ENCODE results near the gene AAK1.
"Not testable (repeated sequence)": the region's sequence is repeated elsewhere in the genome, so short reads cannot be mapped to it uniquely, and the experiment has no call there.

The AAK1 gene

GRCh38 chr2:69674316-69674670 is 30.8 kb upstream of the AAK1 start:
- no peak for TF ChIP-seq CTCF (IDR thresholded peaks at IDR 0.05; ENCODE audit: control extremely low read depth, extremely low read depth, low read depth, missing control alignments)
- ChIA-PET POLR2A (no interaction called here), CTCF (no interaction called here)
- DNase-seq (ENCODE audit: extremely low spot score) = no peak

DNA sequence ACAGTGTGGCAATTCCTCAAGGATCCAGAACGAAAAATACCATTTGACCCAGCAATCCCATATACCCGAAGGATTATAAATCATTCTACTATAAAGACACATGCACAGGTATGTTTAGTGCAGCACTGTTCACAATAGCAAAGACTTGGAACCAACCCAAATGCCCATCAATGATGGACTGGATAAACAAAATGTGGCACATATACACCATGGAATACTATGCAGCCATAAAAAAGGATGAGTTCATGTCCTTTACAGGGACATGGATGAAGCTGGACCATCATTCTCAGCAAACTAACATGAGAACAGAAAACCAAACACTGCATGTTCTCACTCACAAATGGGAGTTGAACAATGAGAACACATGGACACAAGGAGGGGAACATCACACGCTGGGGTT is 29.6 kb upstream of the AAK1 start:
- DNase-seq (ENCODE audit: extremely low spot score); CTCF ChIA-PET; POLR2A ChIA-PET: not testable (repeated sequence)

GRCh38 chr2:69669666-69670065 is 26.1 kb upstream of the AAK1 start:
- POLR2A ChIA-PET = interaction anchor here (0.7 kb wide), 1 partner anchor 473 kb away, joined by 9 read pairs; no protein-coding TSS in a partner anchor
- CTCF ChIA-PET = no interaction called here
- TF ChIP-seq CTCF (IDR thresholded peaks at IDR 0.05; ENCODE audit: control extremely low read depth, extremely low read depth, low read depth, missing control alignments) = no peak
- no peak for DNase-seq (ENCODE audit: extremely low spot score)

- ChIA-PET CTCF (no interaction called here), POLR2A (no interaction called here)
- DNase-seq (ENCODE audit: extremely low spot score) = no peak
- no peak for TF ChIP-seq CTCF (IDR thresholded peaks at IDR 0.05; ENCODE audit: control extremely low read depth, extremely low read depth, low read depth, missing control alignments)
These were observed 25.1 kb upstream of the AAK1 start for GRCh38 chr2:69668598-69668997.

- DNase-seq (ENCODE audit: extremely low spot score) = no peak
- ChIA-PET POLR2A (no interaction called here), CTCF (no interaction called here)
- no peak for TF ChIP-seq CTCF (IDR thresholded peaks at IDR 0.05; ENCODE audit: control extremely low read depth, extremely low read depth, low read depth, missing control alignments)
These were observed 24.4 kb upstream of the AAK1 start for GRCh38 chr2:69667805-69668382.

GRCh38 chr2:69665152-69665551 is 21.6 kb upstream of the AAK1 start:
- no peak for TF ChIP-seq CTCF (IDR thresholded peaks at IDR 0.05; ENCODE audit: control extremely low read depth, extremely low read depth, low read depth, missing control alignments)
- POLR2A ChIA-PET = no interaction called here
- no peak for DNase-seq (ENCODE audit: extremely low spot score)
- CTCF ChIA-PET = interaction anchor here (1.1 to 1.7 kb wide), 3 partner anchors 12 to 15 kb away, joined by 3 to 4 read pairs (median 4); no protein-coding TSS in a partner anchor

- TF ChIP-seq CTCF (IDR thresholded peaks at IDR 0.05; ENCODE audit: control extremely low read depth, extremely low read depth, low read depth, missing control alignments) = no peak
- ChIA-PET CTCF (interaction anchor here (0.9 to 1.8 kb wide), 4 partner anchors 17 to 99 kb away, joined by 3 to 4 read pairs (median 4); no protein-coding TSS in a partner anchor), POLR2A (no interaction called here)
- DNase-seq (ENCODE audit: extremely low spot score) = no peak
These were observed 20.3 kb upstream of the AAK1 start for GRCh38 chr2:69663860-69664259.

DNA sequence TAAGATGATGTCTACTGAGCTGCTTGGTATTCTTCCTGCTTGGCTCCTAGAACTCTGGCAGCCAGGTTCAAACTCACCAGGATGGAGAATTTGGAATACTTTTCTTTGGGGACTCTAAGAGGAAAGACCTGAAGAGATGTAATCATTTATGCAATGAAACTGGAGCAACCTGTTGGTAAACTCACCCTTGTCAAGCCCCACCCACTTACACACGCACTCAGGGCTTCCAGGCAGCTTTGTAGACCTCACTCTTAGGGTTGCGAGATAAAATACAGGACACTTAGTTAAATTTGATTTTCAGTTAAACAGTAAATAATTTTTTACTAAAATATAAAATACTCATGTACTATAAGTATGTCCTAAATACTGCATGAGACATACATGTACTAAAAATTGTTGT is 19.0 kb upstream of the AAK1 start:
- POLR2A ChIA-PET = not testable (repeated sequence)

More for the DNA sequence above, 19.0 kb upstream of the AAK1 start:
- DNase-seq (ENCODE audit: extremely low spot score); CTCF ChIA-PET: not testable (repeated sequence)
